ENCODE data around the gene SMKR1. TPM values are rescaled to one million over a fixed set of nuclear protein-coding genes. Genes with fewer than 3 reads are reported as not detected.
"Not testable (repeated sequence)": the region's sequence is repeated elsewhere in the genome, so short reads cannot be mapped to it uniquely, and the experiment has no call there.

SMKR1 gene
- total RNA-seq, 1 donor from 2014 or later, result 0.17 TPM

DNA sequence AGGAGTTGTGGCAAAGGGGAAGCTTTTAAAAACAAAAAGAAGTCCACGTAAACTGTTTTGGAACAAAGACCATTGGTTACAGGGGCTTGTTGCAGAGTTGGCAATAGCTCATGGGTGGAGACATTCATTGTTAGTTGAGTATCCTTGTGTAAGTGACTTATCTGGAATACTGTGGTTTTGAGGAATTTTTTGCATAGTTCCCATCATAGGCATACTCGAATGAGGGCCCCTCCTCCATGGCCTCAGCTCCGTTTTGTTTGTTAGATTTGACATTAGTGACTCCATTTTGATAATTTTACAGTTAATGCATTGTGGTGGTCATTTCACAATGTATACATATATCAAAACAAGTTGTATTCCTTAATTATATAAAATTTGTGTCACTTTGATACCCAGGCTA lies 12.8 kb upstream of the SMKR1 start:
- DNase-seq, result no peak

GRCh38 chr7:129492391-129492790 lies 9.9 kb upstream of the SMKR1 start:
- no peak for DNase-seq

GRCh38 chr7:129493555-129493954 lies 8.8 kb upstream of the SMKR1 start:
- DNase-seq, result peak; percentile 16

DNA sequence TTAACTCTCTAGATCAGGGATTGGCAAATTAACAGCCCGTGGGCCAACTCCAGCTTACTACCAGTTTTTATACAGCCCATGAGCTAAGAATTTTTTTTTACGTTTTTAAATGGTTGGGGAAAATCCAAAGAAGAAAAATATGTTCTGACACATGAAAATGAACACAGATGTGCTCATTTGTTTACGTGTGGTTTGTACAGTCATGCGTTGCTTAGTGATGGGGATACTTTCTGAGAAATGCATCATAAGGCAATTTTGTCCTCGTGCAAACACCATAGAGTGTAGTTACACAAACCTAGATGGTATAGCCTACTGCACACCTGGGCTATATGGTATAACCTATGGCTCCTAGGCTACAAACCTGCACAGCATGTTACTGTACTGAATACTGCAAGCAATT lies 8.3 kb upstream of the SMKR1 start:
- DNase-seq, result peak; percentile 15

- no peak for DNase-seq
Observed at GRCh38 chr7:129495987-129496386, 6.3 kb upstream of the SMKR1 start.

DNA sequence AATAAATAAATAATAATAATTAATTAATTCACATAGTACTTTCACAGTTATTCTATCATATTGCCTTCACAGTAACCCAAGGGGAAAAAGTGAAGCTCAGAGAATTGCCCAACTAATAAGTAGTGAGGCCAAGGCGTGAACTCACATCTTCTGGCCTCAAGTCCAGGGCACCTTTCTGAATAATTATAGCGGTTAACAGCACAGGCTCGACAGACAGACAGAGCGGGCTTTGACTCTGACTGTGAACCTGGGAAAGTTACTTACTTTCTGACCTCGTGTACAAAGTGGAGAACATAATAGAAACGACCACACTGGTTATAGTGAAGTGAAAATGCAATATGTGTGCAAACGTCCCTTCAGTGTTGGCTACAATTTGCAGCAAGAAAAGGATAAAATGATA lies 5.7 kb upstream of the SMKR1 start:
- DNase-seq, result no peak

GRCh38 chr7:129497156-129497555 lies 5.2 kb upstream of the SMKR1 start:
- no peak for DNase-seq

DNA sequence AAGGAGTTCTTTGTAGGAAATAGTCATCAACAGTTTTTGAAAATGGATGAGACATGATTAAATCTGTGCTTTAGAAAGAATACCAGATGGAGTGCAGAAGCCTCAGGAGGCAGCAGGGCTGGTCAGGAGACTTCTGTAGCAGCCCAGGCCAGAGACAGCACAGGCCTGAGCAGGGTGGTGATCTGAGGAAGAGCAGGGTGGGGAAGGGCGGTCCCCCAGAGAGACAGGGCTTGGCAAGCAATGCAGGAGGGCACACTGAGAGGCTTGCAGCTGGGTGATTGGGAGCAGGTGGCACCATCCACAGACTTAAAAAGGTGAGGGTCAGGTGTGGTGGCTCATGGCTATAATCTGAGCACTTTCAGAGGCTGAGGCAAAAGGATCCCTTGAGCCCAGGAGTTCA lies 4.3 kb upstream of the SMKR1 start:
- DNase-seq, result no peak

DNA sequence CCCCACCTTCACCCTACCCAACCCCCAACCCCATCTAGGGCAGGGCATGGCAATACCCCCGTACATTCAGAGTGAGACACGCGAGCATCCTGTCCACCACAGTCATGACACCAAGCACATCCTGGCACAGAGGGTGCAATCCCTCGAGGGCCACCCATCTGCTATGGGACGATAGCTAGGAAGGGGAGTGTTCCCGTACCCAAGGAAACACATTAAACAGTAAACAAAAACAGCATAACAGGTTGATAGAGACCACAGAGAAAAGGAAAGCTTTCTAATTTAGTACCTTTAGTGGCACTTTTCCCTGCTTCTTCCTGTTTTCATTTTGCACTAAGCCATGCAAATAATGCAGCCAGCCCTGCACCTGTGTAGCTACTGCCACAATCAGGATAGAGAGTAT lies 2.3 kb upstream of the SMKR1 start:
- DNase-seq, result no peak

DNA sequence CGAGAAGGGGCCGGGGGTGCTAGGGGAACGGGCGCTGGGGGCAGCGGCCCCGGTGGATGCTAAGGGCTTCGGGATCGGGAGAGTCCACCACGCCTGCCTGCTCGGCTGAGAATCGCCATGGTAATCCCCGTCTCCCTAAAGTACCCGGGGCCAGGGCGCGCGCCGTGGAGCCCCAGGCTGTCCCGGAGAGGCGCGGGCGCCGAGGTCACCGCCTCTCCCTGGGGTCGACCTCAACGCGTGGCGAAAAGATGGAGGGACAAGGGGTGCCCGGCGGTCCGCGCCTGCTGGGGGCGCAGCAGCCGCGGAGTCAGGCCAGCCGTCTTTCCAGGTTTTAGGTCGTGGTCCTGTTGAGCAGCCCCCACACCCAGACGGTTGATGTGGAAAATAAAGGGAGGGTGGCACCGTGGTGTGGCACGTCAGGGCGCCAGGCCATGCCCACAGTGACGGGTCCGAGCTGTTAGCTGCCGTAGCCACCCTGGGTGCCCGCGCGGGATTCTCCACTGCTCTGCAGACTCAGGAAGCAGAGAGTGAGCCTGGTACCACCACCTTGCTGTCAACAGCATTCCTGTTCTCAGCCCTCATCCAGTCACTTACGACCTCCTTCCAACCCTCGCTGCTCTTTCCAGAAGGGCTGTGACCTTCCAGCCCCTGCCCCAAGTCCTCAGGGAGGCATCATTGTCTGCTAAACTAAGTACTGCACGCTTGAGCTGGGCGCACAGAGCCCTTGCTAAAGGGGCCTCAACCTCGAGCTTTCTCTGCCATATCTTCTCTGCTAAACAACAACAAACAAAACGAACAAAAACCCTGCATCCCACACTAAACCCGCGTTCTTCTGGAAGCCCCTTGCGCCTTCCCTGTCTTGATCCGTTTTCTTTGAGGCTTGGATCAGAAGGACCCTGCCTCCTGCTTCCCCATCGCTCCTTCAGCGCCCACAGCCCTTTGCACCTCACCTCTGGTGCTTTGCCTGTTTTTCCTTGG lies 666 bp downstream of the SMKR1 start:
- peak; percentile 10 for DNase-seq

- no peak for DNase-seq
Observed at GRCh38 chr7:129503725-129504124, 1.4 kb downstream of the SMKR1 start.

DNA sequence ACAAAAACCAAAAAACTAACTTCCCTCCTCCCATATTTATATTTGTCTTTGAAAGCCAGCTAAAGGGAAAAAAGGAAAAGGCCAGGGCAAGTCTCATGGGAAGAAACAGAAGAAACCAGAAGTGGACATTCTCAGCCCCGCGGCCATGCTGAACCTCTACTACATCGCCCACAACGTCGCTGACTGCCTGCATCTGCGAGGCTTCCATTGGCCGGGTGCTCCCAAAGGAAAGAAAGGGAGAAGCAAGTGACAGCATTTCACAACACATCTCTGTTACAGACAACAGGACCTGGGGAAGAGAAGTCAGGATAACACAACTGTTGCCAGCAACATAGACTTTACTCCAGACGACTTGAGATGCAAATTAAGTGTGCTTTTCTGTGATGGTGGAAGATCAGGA lies 9.9 kb downstream of the SMKR1 start:
- DNase-seq, result no peak

DNA sequence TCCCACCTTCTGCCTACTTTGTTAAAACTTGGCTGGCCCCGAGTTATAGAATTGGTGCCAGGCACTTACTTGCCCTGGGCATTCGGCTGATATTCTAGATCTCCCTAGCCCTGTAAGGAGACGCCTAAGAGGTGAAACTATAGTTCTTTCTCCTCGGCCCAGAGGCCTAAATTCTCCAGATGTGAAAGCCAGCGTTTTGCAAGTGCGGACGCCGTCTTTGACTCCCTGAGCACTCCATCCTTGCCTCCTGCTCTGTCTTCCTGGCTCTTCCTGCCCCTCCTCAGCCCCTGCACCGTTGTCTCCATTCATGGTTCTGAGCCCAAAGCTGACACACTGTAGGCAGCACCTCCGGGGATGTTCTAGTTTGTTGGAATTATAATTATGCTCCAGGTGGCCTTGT lies 11.2 kb downstream of the SMKR1 start:
- no peak for DNase-seq

DNA sequence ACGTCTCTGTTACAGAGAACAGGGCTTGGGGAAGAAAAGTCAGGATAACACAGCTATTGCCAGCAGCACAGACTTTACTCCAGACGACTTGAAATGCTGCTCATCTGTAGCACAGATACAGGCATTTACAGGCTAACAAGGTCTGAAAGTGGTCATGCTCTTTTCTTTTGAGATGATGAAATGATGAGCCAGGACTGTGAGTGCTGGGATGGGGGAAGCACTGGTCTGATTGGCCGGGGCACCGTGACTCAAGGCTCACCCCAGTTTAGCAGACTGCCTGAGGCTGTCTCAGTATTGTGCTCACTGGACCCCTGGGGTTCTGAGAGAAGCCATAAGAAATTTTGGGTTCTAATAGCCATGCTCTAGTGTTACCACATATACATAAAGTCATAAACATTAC lies 12.4 kb downstream of the SMKR1 start:
- no peak for DNase-seq

GRCh38 chr7:129515381-129515780 lies 13.1 kb downstream of the SMKR1 start:
- DNase-seq, result no peak

- no peak for DNase-seq
Observed at GRCh38 chr7:129517931-129518330, 15.6 kb downstream of the SMKR1 start.

DNA sequence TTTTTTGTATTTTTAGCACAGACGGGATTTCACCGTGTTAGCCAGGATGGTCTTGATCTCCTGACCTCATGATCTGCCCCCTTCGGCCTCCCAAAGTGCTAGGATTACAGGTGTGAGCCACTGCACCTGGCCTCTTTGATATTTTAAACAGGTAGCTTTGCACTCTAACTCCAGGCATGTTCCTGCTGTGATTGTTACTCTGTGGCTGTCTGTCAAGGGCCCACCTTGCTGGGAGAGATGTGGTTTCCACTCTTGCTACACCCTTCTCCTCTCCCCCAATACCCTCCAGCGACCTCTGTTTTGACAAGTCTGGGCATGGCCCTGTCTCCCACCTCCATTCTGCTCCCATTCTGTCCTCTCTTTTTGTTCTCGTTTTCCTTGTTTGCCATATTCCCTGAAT lies 17.1 kb downstream of the SMKR1 start:
- no peak for DNase-seq

DNA sequence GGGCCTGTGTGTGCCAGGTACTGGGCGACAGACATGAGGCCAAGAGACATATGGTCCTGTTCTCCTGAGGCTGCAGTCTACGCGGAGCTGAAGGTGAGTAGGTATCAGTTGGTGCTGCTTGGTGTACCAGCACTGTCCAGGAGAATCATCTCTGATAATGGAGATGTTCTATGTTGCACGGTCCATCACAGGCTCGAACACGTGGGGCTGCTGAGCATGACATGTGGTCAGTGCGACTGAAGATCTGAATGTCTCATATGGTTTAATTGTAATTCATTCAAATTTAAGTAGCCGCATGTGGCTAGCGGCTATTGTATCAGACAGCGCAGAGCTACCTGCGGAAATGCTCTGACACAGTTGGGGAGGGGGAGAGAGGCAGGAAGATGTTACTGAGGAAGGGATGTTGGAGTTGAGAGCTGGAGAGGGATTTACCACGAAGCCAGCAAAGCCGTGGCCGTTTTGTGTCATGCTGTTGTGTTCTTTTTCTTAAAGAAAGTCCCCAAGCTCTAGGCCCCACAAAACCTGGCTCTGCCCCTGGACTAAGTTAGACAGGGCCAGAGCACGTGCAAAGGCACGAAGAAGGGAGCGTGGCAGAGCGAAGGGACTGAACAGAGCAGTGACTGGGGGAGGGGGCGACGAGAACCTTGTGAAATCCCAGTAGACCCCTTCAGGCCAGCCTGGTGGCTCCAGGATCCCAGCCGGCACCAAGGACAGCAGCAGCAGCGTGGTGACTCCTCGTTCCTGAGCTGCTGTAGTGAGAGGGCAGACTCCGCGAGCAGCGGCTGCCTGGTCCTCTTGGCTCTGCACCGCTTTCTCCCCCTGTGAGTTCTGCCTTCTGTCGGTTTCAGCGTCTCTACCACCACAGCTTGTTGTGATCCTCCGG lies 20.0 kb downstream of the SMKR1 start:
- DNase-seq, result peak; percentile 37

- no peak for DNase-seq
Observed at GRCh38 chr7:129522971-129523340, 20.6 kb downstream of the SMKR1 start.

GRCh38 chr7:129523924-129524323 lies 21.6 kb downstream of the SMKR1 start:
- DNase-seq, result no peak

DNA sequence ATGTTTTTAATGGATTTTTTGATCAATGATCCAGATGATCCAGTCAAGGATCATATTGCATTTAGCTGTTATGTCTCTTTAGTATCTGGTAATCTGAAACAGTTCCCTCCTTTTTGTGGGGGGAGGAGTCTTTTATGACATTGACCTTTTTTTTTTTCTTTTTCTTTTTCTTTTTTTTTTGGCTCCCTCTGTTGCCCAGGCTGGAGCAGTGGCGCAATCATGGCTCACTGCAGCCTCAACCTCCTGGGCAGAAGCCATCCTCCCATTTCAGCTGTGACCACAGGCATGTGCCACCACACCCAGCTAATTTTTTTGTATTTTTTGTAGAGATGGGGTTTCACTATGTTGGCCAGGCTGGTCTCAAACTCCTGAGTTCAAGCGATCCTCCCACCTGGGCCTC lies 22.1 kb downstream of the SMKR1 start:
- not testable (repeated sequence) for DNase-seq

DNA sequence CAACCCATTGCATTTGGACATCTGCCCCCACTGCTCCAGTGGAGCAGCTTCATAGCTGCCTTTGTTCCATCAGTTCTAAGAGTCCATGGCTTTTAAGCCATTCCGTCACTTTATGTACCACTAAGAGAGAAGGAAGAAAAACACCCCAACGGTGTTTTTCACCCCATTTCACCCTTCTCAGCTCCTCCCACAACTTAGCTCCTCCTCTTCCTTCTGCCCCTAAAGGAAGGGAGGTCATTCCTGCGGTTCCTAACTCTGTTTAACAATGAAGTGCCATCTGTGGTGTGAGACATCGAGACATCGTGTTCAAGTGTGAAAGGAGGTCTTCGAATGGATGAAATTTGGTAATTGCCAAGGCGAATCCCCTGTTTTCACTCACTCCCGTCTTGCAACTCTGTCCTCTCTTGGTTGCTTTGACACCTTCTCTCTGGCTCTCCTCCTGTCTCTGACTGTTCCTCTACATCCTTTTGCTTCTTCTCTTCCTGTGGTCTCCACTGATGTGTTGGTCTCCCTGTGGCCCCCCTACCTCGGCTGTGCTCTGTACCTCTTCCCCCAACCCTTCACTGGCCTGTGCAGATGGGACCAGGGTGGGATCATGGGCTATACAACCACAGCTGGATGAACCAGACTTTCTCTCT lies 23.0 kb downstream of the SMKR1 start:
- DNase-seq, result no peak

- DNase-seq, result no peak
Observed at GRCh38 chr7:129529643-129530042, 27.3 kb downstream of the SMKR1 start.

All from dermis blood vessel endothelial cell (primary cell).